ENCODE measurements around the gene PGGHG.
A peak's percentile ranks its signal among the peaks of the same experiment; 100 is the strongest.
"Not testable (repeated sequence)": the region's sequence is repeated elsewhere in the genome, so short reads cannot be mapped to it uniquely, and the experiment has no call there.

PGGHG gene

GRCh38 chr11:288478-289397 is at the start of gene PGGHG:
TSS of gene PGGHG (plus strand) at chr11:289126. CDS start at chr11:289817, 691 bp downstream.
- peak; percentile 97 for DNase-seq (ENCODE audit: low spot score)

- DNase-seq (ENCODE audit: low spot score) = no peak
These were observed 48.6 kb upstream of the PGGHG start for GRCh38 chr11:240315-240714.

GRCh38 chr11:241634-242033 is 47.3 kb upstream of the PGGHG start:
- no peak for DNase-seq (ENCODE audit: low spot score)

- no peak for DNase-seq (ENCODE audit: low spot score)
These were observed 44.5 kb upstream of the PGGHG start for GRCh38 chr11:244376-244775.

GRCh38 chr11:249062-249461 is 39.9 kb upstream of the PGGHG start:
- no peak for DNase-seq (ENCODE audit: low spot score)

- DNase-seq (ENCODE audit: low spot score) = no peak
These were observed 38.7 kb upstream of the PGGHG start for GRCh38 chr11:250274-250673.

- DNase-seq (ENCODE audit: low spot score) = peak; percentile 71
These were observed 38.1 kb upstream of the PGGHG start for GRCh38 chr11:250740-251299.

- no peak for DNase-seq (ENCODE audit: low spot score)
These were observed 37.4 kb upstream of the PGGHG start for GRCh38 chr11:251550-251949.

GRCh38 chr11:252666-253065 is 36.3 kb upstream of the PGGHG start:
- no peak for DNase-seq (ENCODE audit: low spot score)

- DNase-seq (ENCODE audit: low spot score) = no peak
These were observed 35.6 kb upstream of the PGGHG start for GRCh38 chr11:253160-253885.

GRCh38 chr11:253886-254270 is 35.0 kb upstream of the PGGHG start:
- DNase-seq (ENCODE audit: low spot score) = no peak

GRCh38 chr11:255176-255575 is 33.8 kb upstream of the PGGHG start:
- no peak for DNase-seq (ENCODE audit: low spot score)

- no peak for DNase-seq (ENCODE audit: low spot score)
These were observed 33.1 kb upstream of the PGGHG start for GRCh38 chr11:255816-256215.

- no peak for DNase-seq (ENCODE audit: low spot score)
These were observed 31.8 kb upstream of the PGGHG start for GRCh38 chr11:256952-257737.

- DNase-seq (ENCODE audit: low spot score) = no peak
These were observed 31.0 kb upstream of the PGGHG start for GRCh38 chr11:257766-258493.

GRCh38 chr11:259413-259812 is 29.5 kb upstream of the PGGHG start:
- DNase-seq (ENCODE audit: low spot score) = no peak

GRCh38 chr11:261624-262023 is 27.3 kb upstream of the PGGHG start:
- no peak for DNase-seq (ENCODE audit: low spot score)

GRCh38 chr11:266676-267439 is 22.1 kb upstream of the PGGHG start:
- DNase-seq (ENCODE audit: low spot score) = no peak

- DNase-seq (ENCODE audit: low spot score) = no peak
These were observed 21.4 kb upstream of the PGGHG start for GRCh38 chr11:267491-267994.

GRCh38 chr11:268716-269145 is 20.2 kb upstream of the PGGHG start:
- not testable (repeated sequence) for DNase-seq (ENCODE audit: low spot score)

Measured in GM03348 (cell line).